ENCODE results near the gene TRIL.

DNA sequence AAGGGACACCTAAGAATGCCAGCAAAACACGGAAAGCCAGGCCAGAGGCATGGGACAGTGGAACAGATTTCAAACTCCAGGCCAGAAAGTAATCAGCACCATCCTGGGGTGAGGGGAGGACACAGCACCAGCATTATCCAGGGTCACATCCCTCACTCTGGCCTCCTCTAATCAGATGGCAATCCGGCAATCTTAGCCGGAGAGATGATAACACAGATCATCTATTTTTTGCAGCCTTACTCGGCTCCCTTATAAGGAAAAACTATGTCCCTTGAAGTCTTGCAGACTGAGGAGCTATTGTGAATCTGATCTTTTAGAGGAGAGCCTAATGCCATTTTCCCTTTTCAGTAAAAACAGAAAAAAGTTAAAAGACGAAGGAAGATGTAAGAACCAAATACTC lies 16.5 kb downstream of the TRIL start:
- TF ChIP-seq POLR2A (IDR thresholded peaks at IDR 0.05), result no peak
- TF ChIP-seq CTCF (IDR thresholded peaks at IDR 0.05), result no peak
